Thymus (tissue), 11 donors: ENCODE results near the gene DHPS. TPM values are rescaled to one million over a fixed set of nuclear protein-coding genes. Genes with fewer than 3 reads are reported as not detected.
"Not testable (repeated sequence)": the region's sequence is repeated elsewhere in the genome, so short reads cannot be mapped to it uniquely, and the experiment has no call there.

Experiments
- DNase-seq, 9 donors: peaks; one replicate each; pipeline ENCODE4 v3.0.0-alpha.2; 2013; ENCODE audit warnings: low spot score in 9 of 9, low read depth in 6 of 9, missing footprints in 1 of 9
- H3K27ac ChIP-seq, 2 donors: one replicate each; pipeline ENCODE4 v1.5.1; 2013; ENCODE audit warnings: control low read depth in 1 of 2, low read depth in 1 of 2, low read length in 1 of 2, mild to moderate bottlenecking in 1 of 2, moderate library complexity in 1 of 2
- H3K27me3 ChIP-seq, 2 donors: one replicate each; pipeline ENCODE4 v1.5.1; 2013; ENCODE audit warnings: low read length in 1 of 2; ENCODE audit not compliant: control insufficient read depth in 2 of 2, insufficient read depth in 1 of 2
- H3K36me3 ChIP-seq, 2 donors: one replicate each; pipeline ENCODE4 v1.5.1; 2013; ENCODE audit warnings: low read length in 1 of 2, mild to moderate bottlenecking in 1 of 2, moderate library complexity in 1 of 2; ENCODE audit not compliant: control insufficient read depth in 2 of 2, insufficient read depth in 2 of 2
- H3K4me1 ChIP-seq, 2 donors: one replicate each; pipeline ENCODE4 v1.5.1; 2013; ENCODE audit warnings: low read length in 2 of 2; ENCODE audit not compliant: control insufficient read depth in 2 of 2, insufficient read depth in 2 of 2
- H3K4me3 ChIP-seq, 2 donors: one replicate each; pipeline ENCODE4 v1.5.1; 2013; ENCODE audit warnings: low read length in 2 of 2, control low read depth in 1 of 2, mild to moderate bottlenecking in 1 of 2
- H3K9me3 ChIP-seq, 2 donors: one replicate each; pipeline ENCODE4 v1.5.1; 2013; ENCODE audit warnings: low read length in 1 of 2, mild to moderate bottlenecking in 1 of 2; ENCODE audit not compliant: control insufficient read depth in 2 of 2, insufficient read depth in 1 of 2
- WGBS: extraction: QIAGEN DNeasy Blood & Tissue Kit; methylation state at CpG from one replicate; pipeline ENCODE4 v1.1.7; 2013; 5-methylcytosine and 5-hydroxymethylcytosine counted together
- polyA plus RNA-seq: library from polyadenylated mRNA; stranded (reverse); fragments of 200-250 nt; gene quantifications from one replicate; pipeline ENCODE4 v1.2.3, GENCODE V29; 2013
- total RNA-seq: library from RNA; stranded (reverse); fragments of 120-200 nt; gene quantifications from one replicate; pipeline ENCODE4 v1.2.4, GENCODE V29; 2013
- donor health status: healthy.

DHPS gene
- total and polyA plus RNA-seq, 2 donors, result 74.3 to 97.3 TPM

DNA sequence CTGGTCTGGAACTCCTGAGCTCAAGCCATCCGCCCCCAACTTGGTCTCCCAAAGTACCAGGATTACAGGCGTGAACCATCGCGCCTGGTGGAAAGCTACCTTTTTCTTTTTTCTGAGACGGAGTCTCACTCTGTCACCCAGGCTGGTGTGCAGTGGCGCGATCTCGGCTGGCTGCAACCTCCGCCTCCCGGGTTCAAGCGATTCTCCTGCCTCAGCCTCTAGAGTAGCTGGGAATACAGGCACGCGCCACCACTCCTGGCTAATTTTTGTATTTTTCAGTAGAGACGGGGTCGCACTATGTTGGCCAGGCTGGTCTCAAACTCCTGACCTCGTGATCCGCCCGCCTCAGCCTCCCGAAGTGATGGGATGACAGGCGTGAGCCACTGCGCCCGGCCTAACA, 15.7 kb upstream of the DHPS start:
- not testable (repeated sequence) for H3K27me3 ChIP-seq, DNase-seq, H3K9me3 ChIP-seq, H3K4me3 ChIP-seq, H3K27ac ChIP-seq
- peaks cover 10 to 14% of the 10 kb centered on the region in 2 donors for H3K4me1 ChIP-seq
- WGBS, result 97% methylated on average over 22 of the region's 22 CpGs
- H3K36me3 ChIP-seq, result peaks cover 33 to 38% of the 10 kb centered on the region in 2 donors

DNA sequence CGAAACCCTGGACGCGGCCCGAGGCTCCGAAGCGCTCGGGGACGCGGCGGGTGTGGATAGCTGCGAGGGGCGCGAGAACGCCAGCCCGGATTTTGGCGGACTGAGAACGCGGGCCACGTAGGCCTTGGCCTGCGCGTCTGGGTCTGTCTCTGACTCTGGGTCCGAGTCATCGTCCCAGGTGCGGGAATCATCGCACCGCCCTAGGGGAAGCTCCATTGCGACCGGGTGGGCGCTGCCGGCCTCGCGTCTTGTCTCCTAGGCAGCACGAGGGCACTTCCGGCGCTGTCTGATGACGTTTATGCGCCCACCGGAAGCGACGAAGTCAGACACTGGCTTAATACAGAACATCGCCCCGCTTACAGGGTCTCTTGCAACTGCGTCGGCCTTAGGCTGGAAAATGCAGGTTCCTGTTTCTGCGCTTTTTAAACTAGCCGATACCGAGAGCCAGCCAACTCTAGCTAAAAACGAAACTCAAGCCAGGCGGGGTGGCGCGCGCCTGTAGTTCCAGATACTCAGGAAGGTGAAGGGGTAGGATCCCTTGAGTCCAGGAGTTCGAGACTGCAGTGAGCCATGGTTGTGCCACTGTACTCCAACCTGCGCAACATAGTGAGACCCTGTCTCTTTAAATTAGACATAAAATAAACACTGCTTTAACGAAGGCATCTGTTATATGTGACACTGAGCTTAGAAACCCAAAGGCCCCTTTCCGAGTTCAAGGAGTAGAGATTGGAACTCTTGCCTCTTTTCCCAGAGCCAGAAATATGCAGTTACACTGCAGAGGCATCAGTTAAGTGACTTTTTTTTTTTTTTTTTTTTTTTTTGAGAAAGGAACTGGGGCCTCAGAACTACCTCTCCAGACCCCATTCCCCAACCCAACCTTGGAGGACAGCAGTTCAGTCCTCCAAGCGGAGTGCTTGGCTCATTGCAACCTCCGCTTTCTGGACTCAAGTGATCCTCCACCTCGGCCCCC, 15.0 kb upstream of the DHPS start, which contains the start of gene FBXW9:
FBXW9 (minus strand) TSS at position 266 of the 970 bp plus-strand sequence; CDS start at position 216, 50 bp downstream.
- WGBS, result 7% methylated on average over 59 of the region's 59 CpGs
- Histone ChIP-seq H3K4me3 (peak within 1 kb of the TSS; percentile 66 to 93), H3K4me1 (peaks cover 10 to 14% of the 10 kb centered on the region in 2 donors), H3K27me3 (no peaks in the 10 kb centered on the region), H3K9me3 (no peaks in the 10 kb centered on the region), H3K36me3 (peaks cover 25 to 31% of the 10 kb centered on the region in 2 donors), H3K27ac (peak within 1 kb of the TSS; percentile 95 to 98)
- peak; percentile 92 to 98 (median 96) for DNase-seq

DNA sequence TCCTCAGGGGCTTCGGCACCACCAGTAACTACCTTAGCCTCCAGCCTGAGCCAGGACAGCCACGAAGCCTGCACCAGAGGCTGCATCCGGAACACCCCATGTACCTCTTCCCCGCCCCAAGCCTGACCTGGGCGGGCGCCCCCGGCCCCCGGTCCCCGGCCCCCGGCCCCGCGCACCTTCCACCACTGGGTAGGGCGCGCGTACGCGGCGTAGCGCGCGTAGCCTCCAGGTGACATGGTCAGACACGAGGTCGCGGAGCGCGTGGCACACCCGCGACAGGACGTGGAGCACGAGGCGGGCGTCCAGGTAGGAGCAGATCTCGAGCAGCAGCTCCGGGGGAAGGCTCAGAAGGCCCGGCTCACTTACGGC, 14.3 kb upstream of the DHPS start:
- no peak for DNase-seq
- Histone ChIP-seq H3K9me3 (no peaks in the 10 kb centered on the region), H3K27ac (no peak overlapping the region), H3K27me3 (no peaks in the 10 kb centered on the region), H3K4me3 (peak overlapping the region; percentile 66 to 93), H3K4me1 (peaks cover 10 to 14% of the 10 kb centered on the region in 2 donors), H3K36me3 (peaks cover 19 to 24% of the 10 kb centered on the region in 2 donors)
- WGBS, result 4% methylated on average over 36 of the region's 36 CpGs

DNA sequence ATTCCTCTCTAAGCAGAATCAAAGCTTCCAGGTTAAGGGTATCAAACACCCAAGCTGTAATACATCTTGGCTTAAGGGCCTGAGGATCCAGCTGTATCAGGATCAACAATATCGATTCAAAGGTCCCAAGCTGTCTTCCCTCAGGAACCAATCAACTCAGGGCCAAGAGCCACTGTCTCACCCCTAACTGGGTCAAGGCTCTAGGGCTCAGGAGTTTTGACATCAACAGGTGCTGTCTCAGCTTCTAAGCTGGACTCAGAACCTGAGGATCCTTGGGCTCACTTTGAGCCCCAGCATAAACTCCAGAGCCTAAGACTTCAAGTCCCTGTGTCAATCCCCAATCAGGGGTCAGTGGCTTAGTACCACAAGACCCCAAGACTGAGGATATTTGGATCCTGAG, 13.8 kb upstream of the DHPS start:
- Histone ChIP-seq H3K36me3 (peaks cover 17 to 19% of the 10 kb centered on the region in 2 donors), H3K27ac (no peak overlapping the region), H3K9me3 (no peaks in the 10 kb centered on the region), H3K4me3 (peak overlapping the region in 1 of 2 donors; percentile 93), H3K27me3 (no peaks in the 10 kb centered on the region), H3K4me1 (peaks cover 10 to 14% of the 10 kb centered on the region in 2 donors)
- DNase-seq, result no peak
- 90% methylated on average over 1 of the region's 1 CpG for WGBS

DNA sequence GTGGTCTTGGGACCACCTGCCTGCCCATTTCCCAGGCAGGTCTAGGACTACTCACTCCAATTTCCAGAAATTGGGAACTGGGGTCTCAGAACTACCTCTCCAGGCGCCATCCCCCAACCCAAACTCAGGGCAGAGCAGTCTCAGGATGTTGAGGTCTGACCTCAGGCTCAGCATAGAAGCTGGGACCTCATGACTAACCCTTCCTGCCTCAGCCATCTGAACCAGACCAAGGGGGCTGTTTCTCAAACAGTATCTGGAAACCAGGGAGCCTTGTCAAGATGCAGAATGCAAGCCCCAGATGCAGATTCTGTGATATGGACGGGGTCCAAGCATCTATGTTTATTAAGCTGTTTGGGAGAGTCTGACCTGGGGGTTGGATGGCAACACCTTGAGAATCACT, 13.4 kb upstream of the DHPS start:
- Histone ChIP-seq H3K36me3 (peaks cover 12 to 16% of the 10 kb centered on the region in 2 donors), H3K9me3 (no peaks in the 10 kb centered on the region), H3K4me1 (peaks cover 10 to 14% of the 10 kb centered on the region in 2 donors), H3K27me3 (no peaks in the 10 kb centered on the region), H3K4me3 (no peak overlapping the region), H3K27ac (no peak overlapping the region)
- 92% methylated on average over 2 of the region's 2 CpGs for WGBS
- no peak for DNase-seq

DNA sequence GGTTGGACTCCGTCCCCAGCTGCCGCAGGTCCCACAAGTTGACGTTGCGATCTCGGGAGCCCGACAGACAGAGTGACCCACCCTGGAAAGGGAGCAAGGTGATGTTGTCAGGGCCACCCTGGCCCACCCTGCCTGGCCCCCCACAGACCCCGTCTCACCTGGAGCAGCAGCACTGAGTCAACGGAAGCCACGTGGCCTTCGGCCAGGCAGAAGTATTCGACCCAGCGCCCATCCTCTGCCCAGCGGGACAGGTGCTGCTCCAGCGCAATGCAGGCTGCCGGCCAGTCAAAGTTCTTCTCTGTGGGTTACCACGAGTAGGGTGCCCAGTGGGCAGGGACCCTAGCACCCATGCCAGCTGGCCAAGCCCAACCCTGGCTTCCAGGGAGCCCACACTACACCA, 13.0 kb upstream of the DHPS start:
- no peak overlapping the region for H3K27ac ChIP-seq
- no peaks in the 10 kb centered on the region for H3K27me3 ChIP-seq
- WGBS, result 97% methylated on average over 16 of the region's 16 CpGs
- H3K36me3 ChIP-seq, result peaks cover 10 to 12% of the 10 kb centered on the region in 2 donors
- peaks cover 10 to 14% of the 10 kb centered on the region in 2 donors for H3K4me1 ChIP-seq
- H3K9me3 ChIP-seq, result no peaks in the 10 kb centered on the region
- no peak for DNase-seq
- no peak overlapping the region for H3K4me3 ChIP-seq

DNA sequence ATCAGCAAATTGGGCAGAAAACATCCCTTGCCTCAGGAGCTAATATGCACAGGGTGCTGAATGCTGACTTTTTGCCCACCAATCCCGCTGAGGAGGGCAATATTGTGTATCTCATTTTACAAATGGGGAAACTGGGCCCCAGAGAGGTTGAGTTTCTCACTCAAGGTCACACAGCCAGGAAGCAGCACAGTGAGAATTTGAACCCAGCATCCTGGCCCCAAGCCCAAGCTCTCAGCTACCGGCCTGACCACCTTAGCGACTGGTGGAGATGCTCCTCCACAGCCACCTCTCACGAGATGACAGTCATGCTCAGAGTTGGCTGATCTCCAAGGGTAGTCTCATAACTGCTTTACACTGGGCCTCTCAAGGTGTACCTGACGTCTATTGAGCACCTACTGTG, 11.3 kb upstream of the DHPS start:
- no peak overlapping the region for H3K27ac ChIP-seq
- no peaks in the 10 kb centered on the region for H3K27me3 ChIP-seq
- H3K4me1 ChIP-seq, result peaks cover 10 to 14% of the 10 kb centered on the region in 2 donors
- no peaks in the 10 kb centered on the region for H3K9me3 ChIP-seq
- over 99% methylated on average over 5 of the region's 5 CpGs for WGBS
- DNase-seq, result no peak
- peaks cover 6 to 10% of the 10 kb centered on the region in 2 donors for H3K36me3 ChIP-seq
- H3K4me3 ChIP-seq, result no peak overlapping the region

DNA sequence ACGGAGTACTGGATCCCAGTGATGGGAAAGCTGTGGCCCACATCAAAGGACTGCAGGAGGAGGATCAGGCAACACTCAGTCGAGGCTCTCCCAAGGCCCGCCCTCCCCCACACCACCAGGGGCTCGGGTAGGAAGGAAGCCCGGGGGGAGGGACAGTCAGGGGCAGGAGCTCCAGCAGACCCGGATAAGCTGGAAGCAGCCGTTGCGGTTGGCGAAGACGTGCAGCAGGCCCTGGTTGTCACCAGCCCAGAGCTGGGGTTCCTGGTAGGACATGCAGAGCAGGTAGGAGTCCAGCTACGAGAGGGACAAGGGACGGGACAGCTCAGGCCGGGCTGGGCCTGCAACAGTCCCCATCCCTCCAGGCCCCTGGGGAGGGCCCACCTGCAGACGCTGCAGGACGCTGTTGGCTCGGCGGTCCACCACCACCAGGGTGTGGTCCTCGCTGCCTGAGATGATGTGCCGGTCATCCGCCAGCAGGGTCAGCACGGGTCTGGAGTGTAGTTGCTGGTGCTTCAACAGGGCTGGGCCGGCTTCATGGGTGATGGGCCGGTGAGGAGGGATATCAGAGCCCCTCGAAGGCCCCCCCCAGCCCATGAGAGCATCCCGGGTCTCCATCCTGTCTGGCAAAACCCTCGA, 8.0 kb upstream of the DHPS start:
- no peak for DNase-seq
- H3K9me3 ChIP-seq, result no peaks in the 10 kb centered on the region
- no peaks in the 10 kb centered on the region for H3K27me3 ChIP-seq
- WGBS, result 40% methylated on average over 26 of the region's 26 CpGs
- H3K4me3 ChIP-seq, result no peak overlapping the region
- peaks cover 6 to 10% of the 10 kb centered on the region in 2 donors for H3K36me3 ChIP-seq
- H3K27ac ChIP-seq, result no peak overlapping the region
- no peaks in the 10 kb centered on the region for H3K4me1 ChIP-seq

DNA sequence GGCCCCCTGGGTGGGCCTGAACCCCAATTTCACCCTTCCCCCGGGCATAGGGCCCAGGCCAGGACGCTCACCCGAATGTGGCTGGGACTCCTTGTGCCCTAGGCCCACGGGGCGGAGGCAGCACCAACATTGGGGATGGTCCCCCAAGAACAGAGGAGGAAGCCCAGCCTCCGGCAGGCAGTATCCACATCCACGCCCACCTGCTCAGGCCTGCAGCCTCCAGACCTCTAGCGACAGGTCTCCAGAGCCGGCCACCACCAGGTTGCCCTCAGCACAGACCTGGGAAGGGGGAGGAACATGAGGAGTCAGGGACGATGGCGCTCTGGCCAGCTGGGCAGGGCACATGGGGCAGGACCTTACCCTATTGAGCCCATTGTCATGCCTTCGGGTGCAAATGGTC, 7.3 kb upstream of the DHPS start:
- H3K4me3 ChIP-seq, result no peak overlapping the region
- H3K27me3 ChIP-seq, result no peaks in the 10 kb centered on the region
- no peak for DNase-seq
- H3K27ac ChIP-seq, result no peak overlapping the region
- WGBS, result 92% methylated on average over 12 of the region's 12 CpGs
- H3K36me3 ChIP-seq, result peaks cover 6 to 10% of the 10 kb centered on the region in 2 donors
- no peaks in the 10 kb centered on the region for H3K9me3 ChIP-seq
- H3K4me1 ChIP-seq, result no peaks in the 10 kb centered on the region
